Breast epithelium (tissue), 3 donors: ENCODE results near the gene PPP1CB.

ENCODE experiments used
- CTCF ChIP-seq, 3 donors: fragments of 450-650 bp; IDR thresholded peaks; one replicate each; pipeline ENCODE4 v1.5.1; 2016 to 2017; ENCODE audit warnings: antibody characterized with exemption in 3 of 3, mild to moderate bottlenecking in 3 of 3, moderate library complexity in 3 of 3
- POLR2A ChIP-seq: fragments of 450-650 bp; IDR thresholded peaks from one replicate; pipeline ENCODE4 v1.6.1; 2016; ENCODE audit warnings: antibody characterized with exemption, mild to moderate bottlenecking, moderate library complexity

GRCh38 chr2:28778392-28778791, 26.8 kb downstream of the PPP1CB start:
- no peak for TF ChIP-seq POLR2A
- no peak for TF ChIP-seq CTCF (IDR thresholded peaks at IDR 0.05)
